Kidney epithelial cell (primary cell): ENCODE data around the gene RSAD1. TPM values are rescaled to one million over a fixed set of nuclear protein-coding genes. Genes with fewer than 3 reads are reported as not detected.

Experiments used
- DNase-seq: peaks from one replicate; pipeline ENCODE4 v3.0.0-alpha.2; 2010; ENCODE audit warnings: low read depth
- H3K27me3 ChIP-seq: 2 replicates; pipeline ENCODE4 v1.6.0; 2011; ENCODE audit warnings: low read length; ENCODE audit not compliant: control insufficient read depth, insufficient read depth
- H3K36me3 ChIP-seq: 2 replicates; pipeline ENCODE4 v1.5.1; 2011; ENCODE audit warnings: low read length; ENCODE audit not compliant: control insufficient read depth, insufficient read depth
- H3K4me3 ChIP-seq: 2 replicates; pipeline ENCODE4 v1.5.1; 2011; ENCODE audit warnings: low read depth, mild to moderate bottlenecking, control low read depth, low read length
- total RNA-seq: library from RNA; depleted of rRNA; stranded (reverse); fragments of >200 nt; gene quantifications from 2 replicates; pipeline ENCODE4 v1.2.3, GENCODE V29; 2015
- TF ChIP-seq, protein P1 (sequence below): IDR thresholded peaks from 2 replicates; pipeline ENCODE4 v1.5.1; 2011; ENCODE audit warnings: mild to moderate bottlenecking, moderate library complexity, low read length, control low read depth, inconsistent platforms; ENCODE audit not compliant: insufficient read depth, poor library complexity, severe bottlenecking

Gene RSAD1
- total RNA-seq, 1 donor from 2014 or later: 28.4 TPM

DNA sequence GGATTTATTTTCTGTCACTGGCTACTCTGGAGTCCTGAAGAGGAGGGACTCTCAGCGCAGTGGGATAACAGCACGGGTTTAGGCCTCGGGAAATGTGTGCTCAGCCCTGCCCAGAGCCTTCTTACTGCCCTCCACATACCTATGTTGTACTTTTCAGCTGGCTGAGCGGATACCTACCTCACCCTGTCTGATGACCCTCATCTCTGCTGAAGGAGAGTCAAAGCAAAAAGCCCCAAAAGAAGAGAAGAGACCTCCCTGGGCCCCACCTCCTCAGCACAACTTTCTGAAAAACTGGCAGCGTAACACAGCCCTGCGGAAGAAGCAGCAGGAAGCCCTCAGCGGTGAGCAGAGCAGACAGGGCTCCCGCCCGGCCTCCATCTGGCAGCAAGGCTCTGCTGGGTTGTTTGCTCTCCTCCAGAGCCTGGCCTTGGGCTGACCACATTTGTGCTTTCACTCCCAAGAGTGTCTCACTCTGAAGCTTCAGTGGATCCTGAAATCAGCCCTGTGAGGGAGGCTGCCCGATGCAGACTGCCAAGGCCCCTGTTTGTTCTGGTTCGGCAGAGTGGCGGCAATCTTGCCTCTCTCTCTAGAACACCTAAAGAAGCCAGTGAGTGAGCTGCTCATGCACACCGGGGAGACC is 39.8 kb downstream of the RSAD1 start:
- no peak overlapping the region for H3K4me3 ChIP-seq
- TF ChIP-seq, protein P1, sequence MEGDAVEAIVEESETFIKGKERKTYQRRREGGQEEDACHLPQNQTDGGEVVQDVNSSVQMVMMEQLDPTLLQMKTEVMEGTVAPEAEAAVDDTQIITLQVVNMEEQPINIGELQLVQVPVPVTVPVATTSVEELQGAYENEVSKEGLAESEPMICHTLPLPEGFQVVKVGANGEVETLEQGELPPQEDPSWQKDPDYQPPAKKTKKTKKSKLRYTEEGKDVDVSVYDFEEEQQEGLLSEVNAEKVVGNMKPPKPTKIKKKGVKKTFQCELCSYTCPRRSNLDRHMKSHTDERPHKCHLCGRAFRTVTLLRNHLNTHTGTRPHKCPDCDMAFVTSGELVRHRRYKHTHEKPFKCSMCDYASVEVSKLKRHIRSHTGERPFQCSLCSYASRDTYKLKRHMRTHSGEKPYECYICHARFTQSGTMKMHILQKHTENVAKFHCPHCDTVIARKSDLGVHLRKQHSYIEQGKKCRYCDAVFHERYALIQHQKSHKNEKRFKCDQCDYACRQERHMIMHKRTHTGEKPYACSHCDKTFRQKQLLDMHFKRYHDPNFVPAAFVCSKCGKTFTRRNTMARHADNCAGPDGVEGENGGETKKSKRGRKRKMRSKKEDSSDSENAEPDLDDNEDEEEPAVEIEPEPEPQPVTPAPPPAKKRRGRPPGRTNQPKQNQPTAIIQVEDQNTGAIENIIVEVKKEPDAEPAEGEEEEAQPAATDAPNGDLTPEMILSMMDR: no peak
- no peaks in the 10 kb centered on the region for H3K36me3 ChIP-seq
- no peak for DNase-seq
- no peaks in the 10 kb centered on the region for H3K27me3 ChIP-seq

DNA sequence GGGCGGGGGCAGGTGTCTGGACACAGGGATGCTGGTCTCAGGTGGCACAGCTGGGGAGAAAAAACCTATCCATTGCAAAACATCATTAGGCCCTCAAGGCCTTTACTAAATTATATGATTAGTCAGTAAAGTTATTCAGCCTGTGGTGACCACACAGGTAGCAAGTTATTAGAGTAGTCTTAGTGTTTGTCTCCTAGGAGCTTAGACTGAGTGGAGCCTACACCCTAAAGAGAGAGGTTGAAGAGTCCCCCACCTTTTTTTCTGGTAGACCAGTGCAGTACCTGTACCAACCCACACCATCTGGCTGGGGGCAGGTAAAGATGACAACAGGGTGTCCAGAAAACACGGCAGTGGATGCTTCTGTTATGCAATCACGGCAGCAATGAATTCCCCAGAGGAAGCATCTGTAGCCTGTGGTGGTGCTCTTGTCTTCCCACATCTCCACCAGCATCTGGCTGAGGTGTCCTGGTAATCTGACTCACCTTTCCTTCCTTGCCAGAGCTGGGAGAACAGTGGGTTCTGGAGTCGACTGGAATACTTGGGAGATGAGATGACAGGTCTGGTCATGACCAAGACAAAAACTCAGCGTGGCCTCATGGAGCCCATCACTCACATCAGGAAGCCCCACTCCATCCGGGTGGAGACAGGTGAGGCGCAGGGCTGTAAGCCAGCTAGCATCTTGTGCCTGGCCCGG is 40.6 kb downstream of the RSAD1 start:
- Histone ChIP-seq H3K4me3 (no peak overlapping the region), H3K36me3 (no peaks in the 10 kb centered on the region), H3K27me3 (no peaks in the 10 kb centered on the region)
- TF ChIP-seq, protein P1: no peak
- no peak for DNase-seq

DNA sequence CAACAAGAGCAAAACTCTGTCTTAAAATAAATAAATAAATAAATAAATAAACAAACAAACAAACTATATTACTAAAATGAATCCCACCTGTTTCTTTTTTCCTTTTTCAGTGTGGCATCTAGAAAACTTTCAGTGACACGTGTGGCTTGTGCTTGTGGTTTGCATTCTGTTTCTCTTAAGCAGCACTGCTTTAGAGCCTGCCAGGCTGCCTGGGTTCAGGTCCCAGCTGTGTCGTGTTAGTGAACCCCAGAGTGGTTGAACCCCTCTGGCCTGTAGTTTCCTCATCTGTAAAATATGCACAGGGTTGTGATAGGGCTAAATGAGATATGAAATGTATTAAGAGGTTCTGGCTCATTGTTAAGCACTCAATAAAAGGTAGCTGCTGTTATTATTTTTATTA is 41.8 kb downstream of the RSAD1 start:
- TF ChIP-seq, protein P1: no peak
- Histone ChIP-seq H3K36me3 (no peaks in the 10 kb centered on the region), H3K27me3 (peaks cover 2% of the 10 kb centered on the region), H3K4me3 (no peak overlapping the region)
- DNase-seq: no peak

DNA sequence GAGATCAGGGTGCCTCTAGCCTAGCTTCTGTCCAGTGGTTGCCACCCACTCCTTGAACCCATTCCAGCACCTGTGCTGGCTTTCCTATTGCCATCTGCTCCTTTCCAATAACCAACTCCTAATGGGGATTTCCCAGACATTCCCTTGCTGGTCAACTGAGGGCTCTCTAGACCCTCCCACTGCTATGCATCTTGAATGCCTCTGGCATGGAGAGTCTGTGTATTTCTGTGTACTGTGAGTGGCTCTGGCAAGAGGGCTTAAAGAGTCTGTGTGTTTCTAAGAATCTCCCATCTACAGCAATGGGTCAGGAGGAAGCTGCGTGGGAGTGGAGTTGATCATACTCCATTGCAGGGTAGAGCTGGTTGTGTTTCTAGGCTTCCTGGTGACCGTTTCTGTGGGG is 42.9 kb downstream of the RSAD1 start:
- no peak for DNase-seq
- no peak overlapping the region for H3K4me3 ChIP-seq
- TF ChIP-seq, protein P1: no peak
- H3K36me3 ChIP-seq: no peaks in the 10 kb centered on the region
- peaks cover 2% of the 10 kb centered on the region for H3K27me3 ChIP-seq

DNA sequence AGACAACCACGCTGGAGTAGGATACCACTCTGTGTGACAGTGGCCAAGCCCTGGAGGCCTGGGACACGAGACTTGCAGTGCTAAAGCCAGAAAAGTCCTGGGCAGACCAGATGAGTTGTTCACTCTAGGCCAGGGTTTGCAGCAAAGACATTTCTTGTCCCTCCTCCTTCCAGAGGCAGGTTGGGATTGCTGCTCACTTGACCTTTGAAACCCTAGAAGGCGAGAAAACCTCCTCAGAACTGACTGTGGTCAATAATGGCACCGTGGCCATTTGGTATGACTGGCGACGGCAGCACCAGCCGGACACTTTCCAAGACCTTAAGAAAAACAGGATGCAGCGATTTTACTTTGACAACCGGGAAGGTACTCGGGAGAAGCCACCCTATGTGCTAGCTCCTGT is 44.1 kb downstream of the RSAD1 start:
- H3K27me3 ChIP-seq: peaks cover 5% of the 10 kb centered on the region

More for the DNA sequence above, 44.1 kb downstream of the RSAD1 start:
- Histone ChIP-seq H3K36me3 (no peaks in the 10 kb centered on the region), H3K4me3 (no peak overlapping the region)
- DNase-seq: no peak
- TF ChIP-seq, protein P1: no peak
